ENCODE data around the gene ATP9B.
"Not testable (repeated sequence)": the region's sequence is repeated elsewhere in the genome, so short reads cannot be mapped to it uniquely, and the experiment has no call there.

Gene ATP9B

GRCh38 chr18:79246309-79247108 lies 177.3 kb downstream of the ATP9B start:
- peak; percentile 77 to 82 for DNase-seq

- no peak for DNase-seq
Observed at GRCh38 chr18:79248495-79249060, 179.4 kb downstream of the ATP9B start.

GRCh38 chr18:79250301-79250981 lies 181.2 kb downstream of the ATP9B start:
- DNase-seq, result no peak

DNA sequence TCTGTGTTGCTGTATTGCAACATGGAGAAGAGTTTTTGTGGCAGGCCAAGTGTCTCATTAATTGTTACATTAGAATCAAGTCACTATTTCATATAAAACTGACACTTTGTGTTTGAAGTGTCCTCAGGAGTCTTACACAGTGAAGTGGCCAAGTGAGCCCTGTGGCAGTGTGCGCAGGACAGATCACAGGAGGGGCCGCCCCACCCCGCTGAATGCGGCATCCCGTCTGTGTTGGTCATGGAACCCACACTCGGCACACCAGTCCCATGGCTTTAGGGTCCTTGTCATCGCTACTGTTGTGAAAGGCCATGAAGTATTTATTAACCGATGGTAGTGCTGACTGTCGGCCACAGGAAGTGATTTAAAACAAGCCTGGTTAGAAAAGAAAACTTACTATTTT lies 181.8 kb downstream of the ATP9B start:
- DNase-seq, result no peak

GRCh38 chr18:79252904-79253633 lies 183.9 kb downstream of the ATP9B start:
- no peak for DNase-seq

DNA sequence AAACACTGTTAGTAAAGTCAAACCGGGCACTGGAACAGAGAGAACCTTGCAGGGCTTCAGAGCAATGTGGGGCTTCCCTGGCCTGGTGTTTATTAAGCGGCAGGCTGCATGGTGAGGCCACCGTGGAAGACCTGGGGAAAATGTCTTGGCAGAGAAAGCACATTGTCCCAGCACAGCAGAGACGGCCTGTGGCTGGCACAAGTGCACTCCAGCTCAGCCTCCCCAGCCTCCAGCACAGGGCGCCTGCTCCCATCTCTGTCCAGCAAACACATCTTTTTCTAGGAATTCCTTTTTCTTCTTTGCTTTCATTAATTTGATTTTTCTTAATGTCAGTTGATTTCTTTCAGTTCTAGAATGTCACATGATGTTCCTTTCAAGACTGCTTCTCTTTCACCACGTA lies 188.3 kb downstream of the ATP9B start:
- DNase-seq, result no peak

DNA sequence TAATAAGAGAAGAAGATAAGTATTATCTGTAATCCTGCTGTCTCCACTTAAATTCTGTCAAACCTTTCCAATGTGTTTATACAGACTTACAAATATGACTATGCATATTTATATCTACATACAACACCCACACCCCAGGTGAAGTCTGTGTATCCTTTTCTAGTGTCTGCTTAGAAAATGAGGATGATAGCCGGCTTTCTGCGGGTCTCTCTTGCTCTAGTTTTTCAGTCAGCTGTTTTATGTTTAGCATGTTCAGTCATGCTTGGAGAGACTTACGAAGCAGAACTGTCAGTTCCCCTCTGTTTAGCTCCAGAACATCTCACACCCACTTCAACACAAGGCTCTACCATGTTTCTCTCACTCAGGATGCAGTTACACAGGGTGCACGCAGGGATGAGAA lies 189.3 kb downstream of the ATP9B start:
- no peak for DNase-seq

GRCh38 chr18:79259218-79259617 lies 190.0 kb downstream of the ATP9B start:
- DNase-seq, result no peak

GRCh38 chr18:79260023-79260422 lies 190.8 kb downstream of the ATP9B start:
- DNase-seq, result no peak

DNA sequence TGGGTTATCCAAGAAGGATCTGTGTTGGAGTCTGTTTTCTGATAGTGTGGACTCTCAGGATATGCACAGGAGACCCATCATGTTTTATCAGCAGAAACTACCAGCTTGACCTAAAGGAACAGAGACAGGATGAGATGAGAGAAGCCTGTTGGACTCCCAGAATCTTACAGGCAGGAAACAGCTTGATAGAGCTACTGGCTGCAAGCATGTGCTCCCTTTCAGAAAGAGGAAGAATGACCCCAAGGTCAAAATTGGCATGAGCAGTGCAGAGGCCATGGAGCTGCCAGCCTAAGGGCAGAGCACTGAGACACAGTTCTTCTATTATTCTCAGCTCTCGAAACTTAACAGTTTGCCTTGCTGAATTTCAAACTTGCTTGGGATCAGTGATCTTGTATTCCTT lies 191.3 kb downstream of the ATP9B start:
- DNase-seq, result no peak

GRCh38 chr18:79265068-79265467 lies 195.9 kb downstream of the ATP9B start:
- DNase-seq, result not testable (repeated sequence)

- DNase-seq, result not testable (repeated sequence)
Observed at GRCh38 chr18:79271812-79272211, 202.6 kb downstream of the ATP9B start.

DNA sequence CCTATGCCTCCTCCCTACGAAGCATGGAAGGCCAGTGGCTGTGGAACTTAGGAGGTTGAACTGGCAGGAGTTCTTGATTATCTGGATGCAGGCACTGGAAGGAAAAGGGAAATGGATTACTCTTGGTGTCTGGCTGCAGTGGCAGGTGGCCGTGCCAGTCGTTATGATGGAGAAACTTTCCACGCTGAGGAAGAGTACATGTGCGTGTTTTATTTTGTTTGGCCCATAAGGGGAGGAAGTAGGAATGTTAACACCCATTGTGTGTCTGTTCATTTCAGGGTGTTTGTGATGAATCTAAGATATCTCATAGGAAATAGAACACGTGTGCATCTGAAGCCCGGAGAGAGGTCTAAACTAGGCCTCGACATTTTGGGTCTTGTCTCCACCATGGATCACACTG lies 203.7 kb downstream of the ATP9B start:
- DNase-seq, result no peak

- DNase-seq, result no peak
Observed at GRCh38 chr18:79274823-79275222, 205.6 kb downstream of the ATP9B start.

- DNase-seq, result no peak
Observed at GRCh38 chr18:79275461-79275860, 206.3 kb downstream of the ATP9B start.

DNA sequence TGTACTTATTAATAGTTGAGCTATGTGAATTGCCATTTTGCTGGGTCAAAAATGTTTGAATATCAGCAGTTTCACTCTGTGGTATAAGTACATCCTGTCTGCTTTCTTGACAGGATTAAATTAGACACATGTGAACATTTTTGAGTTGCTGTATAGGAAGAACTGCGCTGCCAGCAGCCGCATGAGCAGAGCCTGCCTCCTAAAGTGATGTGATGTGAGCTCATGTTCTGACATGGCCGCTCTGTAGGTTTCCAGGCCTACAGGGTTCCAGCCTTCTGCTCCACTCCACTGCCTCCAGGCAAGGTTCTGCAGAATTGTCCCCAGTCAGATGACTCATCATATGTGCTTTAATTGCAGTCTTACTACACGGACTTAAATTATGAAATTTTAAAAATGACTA lies 206.8 kb downstream of the ATP9B start:
- DNase-seq, result peak; percentile 2 to 26

GRCh38 chr18:79278896-79279295 lies 209.7 kb downstream of the ATP9B start:
- no peak for DNase-seq

DNA sequence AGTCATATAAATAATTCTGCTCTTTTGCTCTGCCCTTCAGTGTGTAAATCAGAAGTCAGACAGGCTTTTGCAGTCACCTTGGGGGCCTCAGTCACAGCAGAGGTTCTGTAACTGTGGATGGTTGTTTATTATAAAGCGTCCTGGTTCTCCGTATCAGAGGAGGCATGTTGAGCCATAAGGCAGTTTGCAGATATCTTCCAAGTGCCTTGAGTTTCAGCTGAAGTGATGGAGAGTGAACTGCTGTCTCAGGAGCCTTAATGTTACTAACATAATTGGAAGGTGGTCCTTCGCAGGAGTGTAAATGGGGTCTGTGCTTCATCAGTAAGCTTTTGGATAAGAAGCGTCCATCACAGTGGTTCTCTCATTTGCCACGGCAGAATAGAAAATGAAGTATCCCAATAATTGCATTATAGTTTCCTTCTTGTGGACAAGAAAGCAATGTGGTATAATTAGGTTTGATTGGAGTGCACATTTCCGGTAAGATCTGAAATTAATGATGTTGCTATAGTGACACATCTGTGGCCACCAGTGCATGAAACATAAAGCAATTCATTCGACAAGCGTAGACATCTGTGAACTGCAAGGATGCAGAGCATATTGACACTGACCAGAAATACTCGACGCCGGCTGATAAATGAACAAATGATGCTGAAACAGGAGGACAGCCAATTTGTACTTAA lies 214.1 kb downstream of the ATP9B start:
- no peak for DNase-seq

DNA sequence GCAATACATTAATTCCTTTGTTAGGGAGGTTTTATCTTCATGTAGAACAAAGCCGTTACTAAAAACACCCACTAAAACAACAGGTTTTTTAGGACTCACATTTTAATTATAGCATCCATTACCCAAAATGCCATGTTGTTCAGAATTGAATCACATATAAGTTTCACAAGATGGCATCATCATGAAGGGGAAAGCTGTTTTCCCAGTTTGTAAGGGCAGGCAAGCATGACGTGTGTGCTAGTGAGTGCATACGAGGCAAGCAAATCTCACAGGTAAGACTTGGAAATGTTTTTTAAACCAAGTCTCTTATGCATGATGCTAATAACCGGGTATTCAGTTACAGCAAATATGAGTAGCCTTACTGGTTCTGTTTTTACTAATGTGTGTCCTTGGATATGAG lies 214.7 kb downstream of the ATP9B start:
- DNase-seq, result no peak

GRCh38 chr18:79285191-79285590 lies 216.0 kb downstream of the ATP9B start:
- not testable (repeated sequence) for DNase-seq

- DNase-seq, result not testable (repeated sequence)
Observed at GRCh38 chr18:79290409-79290808, 221.2 kb downstream of the ATP9B start.

DNA sequence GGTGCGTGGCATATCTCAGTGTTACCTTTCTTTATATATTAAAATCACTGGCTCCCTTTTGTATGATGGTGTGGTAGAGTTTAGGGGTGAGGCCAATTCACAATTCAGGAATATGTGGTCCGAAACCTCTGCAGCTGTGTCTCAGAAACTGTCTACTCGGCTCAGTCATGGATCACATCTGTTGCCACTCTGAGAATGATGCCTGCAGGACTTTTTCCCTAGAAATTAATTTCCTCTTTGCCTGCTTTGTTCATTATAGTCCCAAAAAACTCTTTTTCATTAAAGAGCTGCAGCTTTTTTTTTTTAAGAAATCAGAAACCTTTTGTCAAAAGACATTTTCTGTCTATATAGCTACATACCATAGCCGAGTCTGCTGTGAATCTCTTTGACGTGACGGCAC lies 221.7 kb downstream of the ATP9B start:
- DNase-seq, result no peak

GRCh38 chr18:79294235-79294634 lies 225.0 kb downstream of the ATP9B start:
- no peak for DNase-seq

Data from activated CD4-positive, alpha-beta T cell treated with anti-CD3 and anti-CD28 coated beads, Interleukin-2, amount 50 U/mL, for 48 hours (primary cell).